ENCODE results near the gene TMEM238L. TPM values are rescaled to one million over a fixed set of nuclear protein-coding genes. Genes with fewer than 3 reads are reported as not detected.
A peak's percentile ranks its signal among the peaks of the same experiment; 100 is the strongest.

The TMEM238L gene
- total RNA-seq, 1 donor from 2014 or later = not detected

GRCh38 chr17:10775740-10776356 lies 28.1 kb downstream of the TMEM238L start:
- no peak for TF ChIP-seq CTCF (conservative IDR thresholded peaks at IDR 0.05; ENCODE audit: low read depth, low read length)
- no peak for DNase-seq (ENCODE audit: low read depth)
- no peak overlapping the region for H3K4me3 ChIP-seq (ENCODE audit: low read depth, low read length)

GRCh38 chr17:10775058-10775457 lies 28.8 kb downstream of the TMEM238L start:
- DNase-seq (ENCODE audit: low read depth) = no peak
- TF ChIP-seq CTCF (conservative IDR thresholded peaks at IDR 0.05; ENCODE audit: low read depth, low read length) = no peak
- H3K4me3 ChIP-seq (ENCODE audit: low read depth, low read length) = no peak overlapping the region

GRCh38 chr17:10773391-10773790 lies 30.5 kb downstream of the TMEM238L start:
- H3K4me3 ChIP-seq (ENCODE audit: low read depth, low read length) = no peak overlapping the region
- TF ChIP-seq CTCF (conservative IDR thresholded peaks at IDR 0.05; ENCODE audit: low read depth, low read length) = no peak
- no peak for DNase-seq (ENCODE audit: low read depth)

GRCh38 chr17:10772425-10773380 lies 31.2 kb downstream of the TMEM238L start:
- TF ChIP-seq CTCF (conservative IDR thresholded peaks at IDR 0.05; ENCODE audit: low read depth, low read length) = peak; percentile 81
- no peak for DNase-seq (ENCODE audit: low read depth)
- H3K4me3 ChIP-seq (ENCODE audit: low read depth, low read length) = no peak overlapping the region

- TF ChIP-seq CTCF (conservative IDR thresholded peaks at IDR 0.05; ENCODE audit: low read depth, low read length) = no peak
Observed at GRCh38 chr17:10771148-10771547, 32.8 kb downstream of the TMEM238L start.

GRCh38 chr17:10769840-10770239 lies 34.1 kb downstream of the TMEM238L start:
- H3K4me3 ChIP-seq (ENCODE audit: low read depth, low read length) = no peak overlapping the region
- DNase-seq (ENCODE audit: low read depth) = no peak
- no peak for TF ChIP-seq CTCF (conservative IDR thresholded peaks at IDR 0.05; ENCODE audit: low read depth, low read length)

More at GRCh38 chr17:10771148-10771547, 32.8 kb downstream of the TMEM238L start:
- no peak overlapping the region for H3K4me3 ChIP-seq (ENCODE audit: low read depth, low read length)
- DNase-seq (ENCODE audit: low read depth) = no peak

All from epithelial cell of proximal tubule (primary cell).